Endothelial cell of umbilical vein (primary cell): ENCODE data around the gene NCAPG2.

ENCODE experiments used
- CTCF ChIP-seq, 2 donors: IDR thresholded peaks; 1 replicate in 1 of 2; 2 replicates in 1 of 2; pipeline ENCODE4 v1.5.1; 2011; ENCODE audit warnings: low read length in 2 of 2, mild to moderate bottlenecking in 2 of 2, moderate library complexity in 2 of 2, control low read depth in 1 of 2, inconsistent platforms in 1 of 2, low read depth in 1 of 2; ENCODE audit not compliant: insufficient read depth in 1 of 2; ENCODE audit errors: extremely low read depth in 1 of 2
- GATA2 ChIP-seq: IDR thresholded peaks from 2 replicates; pipeline ENCODE4 v1.7.0; 2011; ENCODE audit warnings: low read depth, mild to moderate bottlenecking, moderate library complexity, mixed read lengths, low read length; ENCODE audit not compliant: insufficient read length, insufficient read depth
- POLR2AphosphoS5 ChIP-seq: IDR thresholded peaks from 2 replicates; pipeline ENCODE4 v1.6.1; 2012; ENCODE audit warnings: low read depth, mild to moderate bottlenecking, control low read depth, low read length, moderate library complexity; ENCODE audit not compliant: insufficient read depth

DNA sequence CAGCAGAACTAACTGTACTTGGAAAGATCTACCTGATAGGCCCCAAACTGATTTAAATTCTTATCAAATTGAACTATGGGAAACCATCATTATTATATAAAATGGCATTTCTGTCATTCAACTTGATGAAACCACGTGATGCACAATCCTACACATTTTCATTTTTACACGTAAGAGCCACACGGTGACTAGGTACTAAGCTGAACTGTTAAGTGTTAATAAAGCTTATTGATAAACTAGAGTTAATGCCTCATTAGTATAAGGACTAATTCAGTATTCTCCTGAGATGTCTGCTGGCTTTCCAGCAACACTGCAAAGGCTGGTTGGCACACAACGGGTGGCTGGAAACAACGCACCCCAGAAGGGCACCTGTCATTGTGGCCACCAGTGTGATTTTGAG, 4.6 kb downstream of the NCAPG2 start:
- TF ChIP-seq POLR2AphosphoS5 (no peak), CTCF (IDR thresholded peaks at IDR 0.05; ENCODE audit: extremely low read depth in 1 of 2, insufficient read depth in 1 of 2, low read depth in 1 of 2, low read length in 2 of 2) (no peak), GATA2 (no peak)
